ENCODE measurements around the gene PROSER3. TPM values are rescaled to one million over a fixed set of nuclear protein-coding genes. Genes with fewer than 3 reads are reported as not detected.

Gene PROSER3
- polyA plus RNA-seq, 1 donor from 2014 or later = 1.2 TPM

DNA sequence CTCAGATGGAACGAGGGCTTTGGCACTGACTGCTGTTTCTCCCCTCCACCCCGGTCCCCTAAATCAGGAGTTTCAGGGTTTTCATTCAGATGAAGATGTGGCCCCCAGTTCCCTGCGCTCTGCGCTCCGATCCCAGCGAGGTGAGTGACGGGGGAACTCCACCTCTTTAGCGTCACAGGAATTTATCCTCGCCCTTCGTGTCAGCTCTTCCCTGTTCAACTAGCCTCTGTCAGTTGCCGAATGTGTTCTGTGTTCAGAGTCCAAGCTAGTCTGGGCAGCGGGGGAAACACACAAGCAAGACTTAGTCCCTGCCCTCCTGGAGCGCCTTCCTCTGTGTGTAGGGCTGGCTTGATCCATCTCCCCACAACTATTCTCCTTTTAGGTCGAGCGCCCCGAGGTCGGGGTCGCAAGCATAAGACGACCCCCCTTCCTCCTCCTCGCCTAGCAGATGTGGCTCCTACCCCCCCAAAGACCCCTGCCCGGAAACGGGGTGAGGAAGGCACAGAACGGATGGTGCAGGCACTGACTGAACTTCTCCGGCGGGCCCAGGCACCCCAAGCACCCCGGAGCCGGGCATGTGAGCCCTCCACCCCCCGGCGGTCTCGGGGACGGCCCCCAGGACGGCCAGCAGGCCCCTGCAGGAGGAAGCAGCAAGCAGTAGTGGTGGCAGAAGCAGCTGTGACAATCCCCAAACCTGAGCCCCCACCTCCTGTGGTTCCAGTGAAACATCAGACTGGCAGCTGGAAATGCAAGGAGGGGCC, 38.4 kb upstream of the PROSER3 start:
- peak overlapping the region; percentile 94 for H3K4me3 ChIP-seq (ENCODE audit: low read length)
- H3K36me3 ChIP-seq (ENCODE audit: insufficient read depth, low read length) = no peaks in the 10 kb centered on the region
- peak overlapping the region; percentile 70 for H3K4me2 ChIP-seq (ENCODE audit: low read length)
- H4K20me1 ChIP-seq (ENCODE audit: insufficient read depth) = no peaks in the 10 kb centered on the region
- no peaks in the 10 kb centered on the region for H3K9me2 ChIP-seq (ENCODE audit: insufficient read depth, low read length)
- peak overlapping the region; percentile 82 for H3K9ac ChIP-seq (ENCODE audit: low read length)
- TF ChIP-seq SMC3 (conservative IDR thresholded peaks at IDR 0.05; ENCODE audit: poor library complexity) (no peak), RAD21 (conservative IDR thresholded peaks at IDR 0.05) (no peak), MXI1 (conservative IDR thresholded peaks at IDR 0.05; ENCODE audit: poor library complexity, severe bottlenecking) (no peak)
- no peak overlapping the region for H2AFZ ChIP-seq (ENCODE audit: low read depth, low read length)
- H3F3A ChIP-seq (ENCODE audit: insufficient read depth, low read length, poor library complexity, severe bottlenecking) = no peaks in the 10 kb centered on the region
- no peak overlapping the region for H3K27ac ChIP-seq (ENCODE audit: low read length)
- H3K27me3 ChIP-seq (ENCODE audit: insufficient read depth, low read depth, low read length) = no peaks in the 10 kb centered on the region
- peaks cover 22% of the 10 kb centered on the region for H3K79me2 ChIP-seq (replicated peaks; ENCODE audit: insufficient read depth, low read length)
- no peaks in the 10 kb centered on the region for H3K9me3 ChIP-seq (ENCODE audit: low read length)

DNA sequence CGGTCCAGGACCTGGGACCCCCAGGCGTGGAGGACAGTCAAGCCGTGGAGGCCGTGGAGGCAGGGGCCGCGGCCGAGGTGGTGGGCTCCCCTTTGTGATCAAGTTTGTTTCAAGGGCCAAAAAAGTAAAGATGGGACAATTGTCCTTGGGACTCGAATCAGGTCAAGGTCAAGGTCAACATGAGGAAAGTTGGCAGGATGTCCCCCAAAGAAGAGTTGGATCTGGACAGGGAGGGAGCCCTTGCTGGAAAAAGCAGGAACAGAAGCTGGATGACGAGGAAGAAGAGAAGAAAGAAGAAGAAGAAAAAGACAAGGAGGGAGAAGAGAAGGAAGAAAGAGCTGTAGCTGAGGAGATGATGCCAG, 37.8 kb upstream of the PROSER3 start:
- no peaks in the 10 kb centered on the region for H3K9me2 ChIP-seq (ENCODE audit: insufficient read depth, low read length)
- no peaks in the 10 kb centered on the region for H3K36me3 ChIP-seq (ENCODE audit: insufficient read depth, low read length)
- no peaks in the 10 kb centered on the region for H3K27me3 ChIP-seq (ENCODE audit: insufficient read depth, low read depth, low read length)
- H2AFZ ChIP-seq (ENCODE audit: low read depth, low read length) = no peak overlapping the region
- H4K20me1 ChIP-seq (ENCODE audit: insufficient read depth) = no peaks in the 10 kb centered on the region
- H3K9me3 ChIP-seq (ENCODE audit: low read length) = no peaks in the 10 kb centered on the region
- no peaks in the 10 kb centered on the region for H3F3A ChIP-seq (ENCODE audit: insufficient read depth, low read length, poor library complexity, severe bottlenecking)
- H3K4me2 ChIP-seq (ENCODE audit: low read length) = no peak overlapping the region
- no peak overlapping the region for H3K4me3 ChIP-seq (ENCODE audit: low read length)
- no peak overlapping the region for H3K27ac ChIP-seq (ENCODE audit: low read length)
- no peak overlapping the region for H3K9ac ChIP-seq (ENCODE audit: low read length)
- H3K79me2 ChIP-seq (replicated peaks; ENCODE audit: insufficient read depth, low read length) = peaks cover 22% of the 10 kb centered on the region
- TF ChIP-seq SMC3 (conservative IDR thresholded peaks at IDR 0.05; ENCODE audit: poor library complexity) (no peak), MXI1 (conservative IDR thresholded peaks at IDR 0.05; ENCODE audit: poor library complexity, severe bottlenecking) (no peak), POLR2AphosphoS5 (IDR thresholded peaks at IDR 0.05) (no peak), EZH2 (IDR thresholded peaks at IDR 0.05; ENCODE audit: borderline replicate concordance, insufficient read depth, low read length, poor library complexity, severe bottlenecking) (no peak), RAD21 (conservative IDR thresholded peaks at IDR 0.05) (no peak), EP300 (conservative IDR thresholded peaks at IDR 0.05; ENCODE audit: poor library complexity, severe bottlenecking) (no peak), TAF1 (IDR thresholded peaks at IDR 0.05; ENCODE audit: low read depth) (no peak)
- TF ChIP-seq, protein P1, sequence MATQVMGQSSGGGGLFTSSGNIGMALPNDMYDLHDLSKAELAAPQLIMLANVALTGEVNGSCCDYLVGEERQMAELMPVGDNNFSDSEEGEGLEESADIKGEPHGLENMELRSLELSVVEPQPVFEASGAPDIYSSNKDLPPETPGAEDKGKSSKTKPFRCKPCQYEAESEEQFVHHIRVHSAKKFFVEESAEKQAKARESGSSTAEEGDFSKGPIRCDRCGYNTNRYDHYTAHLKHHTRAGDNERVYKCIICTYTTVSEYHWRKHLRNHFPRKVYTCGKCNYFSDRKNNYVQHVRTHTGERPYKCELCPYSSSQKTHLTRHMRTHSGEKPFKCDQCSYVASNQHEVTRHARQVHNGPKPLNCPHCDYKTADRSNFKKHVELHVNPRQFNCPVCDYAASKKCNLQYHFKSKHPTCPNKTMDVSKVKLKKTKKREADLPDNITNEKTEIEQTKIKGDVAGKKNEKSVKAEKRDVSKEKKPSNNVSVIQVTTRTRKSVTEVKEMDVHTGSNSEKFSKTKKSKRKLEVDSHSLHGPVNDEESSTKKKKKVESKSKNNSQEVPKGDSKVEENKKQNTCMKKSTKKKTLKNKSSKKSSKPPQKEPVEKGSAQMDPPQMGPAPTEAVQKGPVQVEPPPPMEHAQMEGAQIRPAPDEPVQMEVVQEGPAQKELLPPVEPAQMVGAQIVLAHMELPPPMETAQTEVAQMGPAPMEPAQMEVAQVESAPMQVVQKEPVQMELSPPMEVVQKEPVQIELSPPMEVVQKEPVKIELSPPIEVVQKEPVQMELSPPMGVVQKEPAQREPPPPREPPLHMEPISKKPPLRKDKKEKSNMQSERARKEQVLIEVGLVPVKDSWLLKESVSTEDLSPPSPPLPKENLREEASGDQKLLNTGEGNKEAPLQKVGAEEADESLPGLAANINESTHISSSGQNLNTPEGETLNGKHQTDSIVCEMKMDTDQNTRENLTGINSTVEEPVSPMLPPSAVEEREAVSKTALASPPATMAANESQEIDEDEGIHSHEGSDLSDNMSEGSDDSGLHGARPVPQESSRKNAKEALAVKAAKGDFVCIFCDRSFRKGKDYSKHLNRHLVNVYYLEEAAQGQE (IDR thresholded peaks at IDR 0.05; ENCODE audit: borderline replicate concordance) = no peak
- TF ChIP-seq, protein P2, sequence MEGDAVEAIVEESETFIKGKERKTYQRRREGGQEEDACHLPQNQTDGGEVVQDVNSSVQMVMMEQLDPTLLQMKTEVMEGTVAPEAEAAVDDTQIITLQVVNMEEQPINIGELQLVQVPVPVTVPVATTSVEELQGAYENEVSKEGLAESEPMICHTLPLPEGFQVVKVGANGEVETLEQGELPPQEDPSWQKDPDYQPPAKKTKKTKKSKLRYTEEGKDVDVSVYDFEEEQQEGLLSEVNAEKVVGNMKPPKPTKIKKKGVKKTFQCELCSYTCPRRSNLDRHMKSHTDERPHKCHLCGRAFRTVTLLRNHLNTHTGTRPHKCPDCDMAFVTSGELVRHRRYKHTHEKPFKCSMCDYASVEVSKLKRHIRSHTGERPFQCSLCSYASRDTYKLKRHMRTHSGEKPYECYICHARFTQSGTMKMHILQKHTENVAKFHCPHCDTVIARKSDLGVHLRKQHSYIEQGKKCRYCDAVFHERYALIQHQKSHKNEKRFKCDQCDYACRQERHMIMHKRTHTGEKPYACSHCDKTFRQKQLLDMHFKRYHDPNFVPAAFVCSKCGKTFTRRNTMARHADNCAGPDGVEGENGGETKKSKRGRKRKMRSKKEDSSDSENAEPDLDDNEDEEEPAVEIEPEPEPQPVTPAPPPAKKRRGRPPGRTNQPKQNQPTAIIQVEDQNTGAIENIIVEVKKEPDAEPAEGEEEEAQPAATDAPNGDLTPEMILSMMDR (IDR thresholded peaks at IDR 0.05; ENCODE audit: poor library complexity, severe bottlenecking) = no peak
